ENCODE data around the gene PIGV.
A peak's percentile ranks its signal among the peaks of the same experiment; 100 is the strongest.
"Not testable (repeated sequence)": the region's sequence is repeated elsewhere in the genome, so short reads cannot be mapped to it uniquely, and the experiment has no call there.

PIGV gene

DNA sequence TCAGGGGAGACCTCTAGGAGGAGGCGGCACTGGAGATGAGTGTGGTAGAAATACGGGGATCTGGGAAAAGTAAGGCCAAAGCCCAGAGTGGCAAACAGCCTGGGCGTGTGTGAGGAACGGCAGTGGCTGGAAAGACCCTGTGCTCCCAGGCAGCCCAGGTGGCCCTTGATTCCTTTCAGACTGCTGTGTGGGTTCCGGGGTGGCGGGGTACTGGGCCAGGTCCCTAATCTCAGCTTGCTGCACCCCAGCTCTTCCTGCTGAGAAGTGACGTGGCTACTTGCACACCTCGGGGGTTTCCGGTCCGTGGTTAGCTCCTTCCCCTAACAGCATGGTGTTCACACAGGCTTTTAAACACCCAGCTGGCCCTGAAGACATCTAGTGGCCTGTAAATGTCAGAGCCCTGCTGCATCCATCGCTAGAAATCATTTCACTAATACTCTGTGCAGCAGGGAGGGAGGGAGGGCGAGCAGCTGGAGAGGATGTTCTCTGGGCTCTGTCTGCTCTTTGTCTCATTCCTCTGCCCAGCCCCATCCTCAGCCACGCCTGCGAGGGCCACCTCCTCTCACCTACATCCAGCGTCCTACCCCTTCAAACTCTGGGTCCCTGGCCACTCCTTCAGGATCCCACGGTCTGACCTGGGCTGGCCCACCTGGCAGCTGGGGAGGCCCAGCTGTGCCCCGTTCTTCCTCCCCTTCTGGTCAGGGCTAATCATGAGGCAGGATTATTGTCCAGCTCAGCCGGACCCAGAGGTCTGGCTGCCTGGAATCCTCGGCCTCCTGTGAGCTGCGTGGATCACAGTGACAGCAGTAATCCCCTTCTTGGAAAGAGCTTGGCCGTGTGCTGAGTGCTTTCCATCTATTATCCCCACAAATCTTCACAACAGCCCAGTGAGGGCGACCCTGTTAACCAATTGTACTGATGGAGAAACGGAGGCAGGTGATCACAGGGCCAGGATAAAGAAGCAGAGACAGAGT, 46.0 kb downstream of the PIGV start:
- ChIA-PET CTCF (interaction anchor here (0.6 to 1.8 kb wide), 4 partner anchors 24 to 232 kb away, joined by 3 to 4 read pairs (median 3); no protein-coding TSS in a partner anchor), POLR2A (interaction anchor here (0.6 to 0.9 kb wide), 3 partner anchors 16 to 1100 kb away, joined by 3 to 4 read pairs (median 3); no protein-coding TSS in a partner anchor)
- H3K36me3 ChIP-seq (ENCODE audit: control insufficient read depth in 2 of 2, insufficient read depth in 1 of 2, low read length in 2 of 2), result peaks cover 10 to 86% of the 10 kb centered on the region in 2 experiments
- no peak overlapping the region for H3K4me3 ChIP-seq (ENCODE audit: low read depth, low read length)
- H3K9me3 ChIP-seq (ENCODE audit: control insufficient read depth, insufficient read depth, low read depth, low read length), result no peaks in the 10 kb centered on the region
- H3K27ac ChIP-seq (ENCODE audit: extremely low read depth, low read depth, low read length), result no peak overlapping the region
- H3K4me1 ChIP-seq (ENCODE audit: control insufficient read depth, insufficient read depth, low read length), result no peaks in the 10 kb centered on the region
- TF ChIP-seq ZEB2 (tag by site-specific recombination; IDR thresholded peaks at IDR 0.05) (no peak), MZF1 (tag by site-specific recombination; IDR thresholded peaks at IDR 0.05; ENCODE audit: borderline replicate concordance) (no peak), ZFP37 (tag by site-specific recombination; IDR thresholded peaks at IDR 0.05) (no peak), ZNF132 (tag by site-specific recombination; IDR thresholded peaks at IDR 0.05; ENCODE audit: borderline replicate concordance) (no peak), ZIC2 (tag by site-specific recombination; IDR thresholded peaks at IDR 0.05) (peak; percentile 20; the same call in 1 of the 2 replicates), EGR2 (tag by site-specific recombination; IDR thresholded peaks at IDR 0.05; ENCODE audit: low read depth) (no peak), ZNF394 (tag by site-specific recombination; IDR thresholded peaks at IDR 0.05; ENCODE audit: borderline replicate concordance) (no peak), ZNF629 (tag by site-specific recombination; IDR thresholded peaks at IDR 0.05) (no peak)

DNA sequence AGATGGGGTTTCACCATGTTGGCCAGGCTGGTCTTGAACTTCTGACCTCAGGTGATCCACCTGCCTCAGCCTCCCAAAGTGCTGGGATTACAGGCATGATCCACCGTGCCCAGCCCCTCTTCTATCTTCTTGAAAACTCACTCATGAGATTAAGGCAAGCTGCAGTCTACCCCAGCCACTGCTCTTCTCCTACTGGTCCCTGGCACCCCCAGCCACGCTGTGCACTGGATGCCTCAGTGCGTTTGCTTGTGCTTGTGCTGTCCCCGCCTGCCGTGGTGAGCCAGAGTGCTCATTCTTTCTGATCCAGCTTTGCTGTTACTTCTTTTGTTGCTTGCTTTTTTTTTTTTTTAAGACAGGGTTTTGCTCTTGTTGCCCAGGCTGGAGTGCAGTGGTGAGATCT, 49.9 kb downstream of the PIGV start:
- H3K27ac ChIP-seq (ENCODE audit: extremely low read depth, low read depth, low read length); H3K4me3 ChIP-seq (ENCODE audit: low read depth, low read length); H3K9me3 ChIP-seq (ENCODE audit: control insufficient read depth, insufficient read depth, low read depth, low read length); H3K4me1 ChIP-seq (ENCODE audit: control insufficient read depth, insufficient read depth, low read length): not testable (repeated sequence)
- H3K36me3 ChIP-seq (ENCODE audit: control insufficient read depth in 2 of 2, insufficient read depth in 1 of 2, low read length in 2 of 2), result peaks cover 26 to 86% of the 10 kb centered on the region in 2 experiments
- ChIA-PET CTCF (interaction anchor here (0.6 to 0.7 kb wide), 2 partner anchors 28 to 249 kb away, joined by 3 to 5 read pairs; no protein-coding TSS in a partner anchor), POLR2A (interaction anchor here (0.6 kb wide), 1 partner anchor 33 kb away, joined by 4 read pairs; no protein-coding TSS in a partner anchor)
- TF ChIP-seq ZNF623 (tag by site-specific recombination; IDR thresholded peaks at IDR 0.05), result peak; percentile 51

DNA sequence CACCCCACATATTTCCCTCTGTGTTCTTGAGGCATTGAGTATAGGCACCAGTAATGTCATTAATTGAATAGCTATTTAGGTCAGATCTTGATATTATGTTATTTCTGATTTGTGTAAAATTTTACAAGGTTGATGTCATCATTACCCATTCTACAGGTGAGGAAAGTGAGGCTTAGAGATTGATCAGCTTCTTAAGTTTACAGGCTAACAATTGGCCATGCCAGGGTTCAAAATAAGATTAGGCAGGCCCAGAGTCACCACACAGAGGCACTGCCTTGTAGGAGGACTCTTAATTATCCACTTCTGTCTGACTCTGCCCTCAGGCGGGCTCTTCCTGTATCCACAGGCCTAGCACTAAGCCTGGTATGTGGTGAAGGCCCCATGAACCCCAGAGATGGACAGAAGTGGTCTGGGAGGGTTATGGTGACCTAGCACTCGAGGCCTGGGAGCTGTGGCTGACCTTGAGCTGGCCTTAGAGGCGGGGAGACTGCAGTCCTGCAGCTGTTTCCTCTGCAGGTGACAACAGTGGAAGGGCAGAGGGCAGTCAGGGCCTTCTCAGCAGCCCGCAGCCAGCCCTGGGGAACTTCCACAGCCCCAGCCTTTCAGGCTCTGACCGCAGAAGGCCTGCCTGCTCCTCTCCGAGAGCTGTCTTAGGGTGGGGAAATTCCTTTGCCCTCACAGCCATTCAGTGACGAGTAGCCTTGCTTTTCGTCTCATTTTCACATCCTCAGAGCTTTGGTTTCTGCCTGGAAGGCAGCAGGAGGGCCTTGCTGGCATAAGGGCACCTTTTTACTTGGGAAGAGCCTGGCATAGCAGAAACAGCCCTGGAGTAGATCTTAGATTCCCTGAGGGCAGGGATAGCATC, 51.0 kb downstream of the PIGV start:
- Histone ChIP-seq H3K4me3 (ENCODE audit: low read depth, low read length) (no peak overlapping the region), H3K27ac (ENCODE audit: extremely low read depth, low read depth, low read length) (no peak overlapping the region), H3K36me3 (ENCODE audit: control insufficient read depth in 2 of 2, insufficient read depth in 1 of 2, low read length in 2 of 2) (peaks cover 22 to 85% of the 10 kb centered on the region in 2 experiments), H3K9me3 (ENCODE audit: control insufficient read depth, insufficient read depth, low read depth, low read length) (no peaks in the 10 kb centered on the region), H3K4me1 (ENCODE audit: control insufficient read depth, insufficient read depth, low read length) (no peaks in the 10 kb centered on the region)
- ChIA-PET POLR2A (interaction anchor here (0.6 kb wide), 1 partner anchor 32 kb away, joined by 4 read pairs; no protein-coding TSS in a partner anchor), CTCF (interaction anchor here (0.5 to 0.7 kb wide), 2 partner anchors 9 to 368 kb away, joined by 3 read pairs; no protein-coding TSS in a partner anchor)
- TF ChIP-seq ZNF292 (tag by site-specific recombination; IDR thresholded peaks at IDR 0.05; ENCODE audit: borderline replicate concordance, low read depth) (no peak), SP2 (tag by site-specific recombination; IDR thresholded peaks at IDR 0.05) (no peak), ZFP37 (tag by site-specific recombination; IDR thresholded peaks at IDR 0.05) (no peak), ZNF324 (tag by site-specific recombination; IDR thresholded peaks at IDR 0.05) (no peak), HOXD13 (CRISPR knock-in tag; IDR thresholded peaks at IDR 0.05; ENCODE audit: borderline replicate concordance) (no peak), MZF1 (tag by site-specific recombination; IDR thresholded peaks at IDR 0.05; ENCODE audit: borderline replicate concordance) (no peak), ZNF274 (IDR thresholded peaks at IDR 0.05; ENCODE audit: low read length) (no peak), ZNF274 (tag by site-specific recombination; IDR thresholded peaks at IDR 0.05; ENCODE audit: borderline replicate concordance) (no peak)
- TF ChIP-seq, protein P1, sequence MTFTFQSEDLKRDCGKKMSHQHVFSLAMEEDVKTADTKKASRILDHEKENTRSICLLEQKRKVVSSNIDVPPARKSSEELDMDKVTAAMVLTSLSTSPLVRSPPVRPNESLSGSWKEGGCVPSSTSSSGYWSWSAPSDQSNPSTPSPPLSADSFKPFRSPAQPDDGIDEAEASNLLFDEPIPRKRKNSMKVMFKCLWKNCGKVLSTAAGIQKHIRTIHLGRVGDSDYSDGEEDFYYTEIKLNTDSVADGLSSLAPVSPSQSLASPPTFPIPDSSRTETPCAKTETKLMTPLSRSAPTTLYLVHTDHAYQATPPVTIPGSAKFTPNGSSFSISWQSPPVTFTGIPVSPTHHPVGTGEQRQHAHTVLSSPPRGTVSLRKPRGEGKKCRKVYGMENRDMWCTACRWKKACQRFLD (tag by site-specific recombination; IDR thresholded peaks at IDR 0.05), result no peak
- TF ChIP-seq, protein P2, sequence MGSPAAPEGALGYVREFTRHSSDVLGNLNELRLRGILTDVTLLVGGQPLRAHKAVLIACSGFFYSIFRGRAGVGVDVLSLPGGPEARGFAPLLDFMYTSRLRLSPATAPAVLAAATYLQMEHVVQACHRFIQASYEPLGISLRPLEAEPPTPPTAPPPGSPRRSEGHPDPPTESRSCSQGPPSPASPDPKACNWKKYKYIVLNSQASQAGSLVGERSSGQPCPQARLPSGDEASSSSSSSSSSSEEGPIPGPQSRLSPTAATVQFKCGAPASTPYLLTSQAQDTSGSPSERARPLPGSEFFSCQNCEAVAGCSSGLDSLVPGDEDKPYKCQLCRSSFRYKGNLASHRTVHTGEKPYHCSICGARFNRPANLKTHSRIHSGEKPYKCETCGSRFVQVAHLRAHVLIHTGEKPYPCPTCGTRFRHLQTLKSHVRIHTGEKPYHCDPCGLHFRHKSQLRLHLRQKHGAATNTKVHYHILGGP (tag by site-specific recombination; IDR thresholded peaks at IDR 0.05), result no peak
- TF ChIP-seq, protein P3, sequence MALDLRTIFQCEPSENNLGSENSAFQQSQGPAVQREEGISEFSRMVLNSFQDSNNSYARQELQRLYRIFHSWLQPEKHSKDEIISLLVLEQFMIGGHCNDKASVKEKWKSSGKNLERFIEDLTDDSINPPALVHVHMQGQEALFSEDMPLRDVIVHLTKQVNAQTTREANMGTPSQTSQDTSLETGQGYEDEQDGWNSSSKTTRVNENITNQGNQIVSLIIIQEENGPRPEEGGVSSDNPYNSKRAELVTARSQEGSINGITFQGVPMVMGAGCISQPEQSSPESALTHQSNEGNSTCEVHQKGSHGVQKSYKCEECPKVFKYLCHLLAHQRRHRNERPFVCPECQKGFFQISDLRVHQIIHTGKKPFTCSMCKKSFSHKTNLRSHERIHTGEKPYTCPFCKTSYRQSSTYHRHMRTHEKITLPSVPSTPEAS (tag by site-specific recombination; IDR thresholded peaks at IDR 0.05), result no peak
- TF ChIP-seq, protein P4, sequence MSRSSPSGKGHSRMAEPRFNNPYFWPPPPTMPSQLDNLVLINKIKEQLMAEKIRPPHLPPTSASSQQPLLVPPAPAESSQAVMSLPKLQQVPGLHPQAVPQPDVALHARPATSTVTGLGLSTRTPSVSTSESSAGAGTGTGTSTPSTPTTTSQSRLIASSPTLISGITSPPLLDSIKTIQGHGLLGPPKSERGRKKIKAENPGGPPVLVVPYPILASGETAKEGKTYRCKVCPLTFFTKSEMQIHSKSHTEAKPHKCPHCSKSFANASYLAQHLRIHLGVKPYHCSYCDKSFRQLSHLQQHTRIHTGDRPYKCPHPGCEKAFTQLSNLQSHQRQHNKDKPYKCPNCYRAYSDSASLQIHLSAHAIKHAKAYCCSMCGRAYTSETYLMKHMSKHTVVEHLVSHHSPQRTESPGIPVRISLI (tag by site-specific recombination; IDR thresholded peaks at IDR 0.05), result no peak
